KG1 (cell line): ENCODE results near the gene C1orf87.

ENCODE experiments used
- DNase-seq: peaks from one replicate; lab custom pipeline; 2025; lab: John Stamatoyannopoulos, UW

Gene C1orf87

DNA sequence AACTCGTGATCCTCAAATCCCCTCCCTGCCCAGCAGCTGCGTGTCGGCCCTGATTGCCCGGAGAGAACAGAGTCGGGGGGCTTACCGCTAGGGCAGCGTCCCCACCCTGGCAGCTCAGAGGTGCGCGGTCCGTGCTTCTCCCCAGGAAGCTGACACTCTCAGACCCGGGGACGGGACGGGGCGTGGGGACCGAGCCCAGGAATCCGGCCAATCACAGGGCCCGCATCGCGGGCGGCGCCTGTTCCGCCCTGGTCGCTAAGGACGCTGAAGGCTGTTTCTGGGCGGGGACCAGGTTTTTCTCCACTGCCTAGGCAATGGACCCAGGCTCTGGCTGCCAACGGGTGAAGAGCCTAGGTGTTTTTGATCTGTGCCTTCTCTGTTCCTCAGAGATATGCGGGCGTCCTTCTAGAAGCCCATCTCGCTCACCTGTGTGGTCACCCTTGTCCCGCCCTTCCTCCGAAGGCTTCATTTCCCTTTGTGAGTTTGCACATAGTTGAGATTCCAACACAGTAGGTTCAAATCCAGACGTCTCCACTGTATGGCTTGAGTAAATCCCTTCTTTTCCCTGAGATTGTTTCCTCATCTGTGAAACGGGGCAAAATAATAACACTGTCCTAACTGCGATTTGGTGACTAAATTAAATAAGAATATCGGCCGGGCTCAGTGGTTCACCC is at the start of gene C1orf87:
Gene C1orf87, minus strand, starts transcription at position 166 of the 674 bp plus-strand sequence. CDS start 1,127 bp downstream, outside the sequence.
- DNase-seq = no peak

- DNase-seq = no peak
These were observed 44.5 kb upstream of the C1orf87 start for GRCh38 chr1:60118085-60118484.

DNA sequence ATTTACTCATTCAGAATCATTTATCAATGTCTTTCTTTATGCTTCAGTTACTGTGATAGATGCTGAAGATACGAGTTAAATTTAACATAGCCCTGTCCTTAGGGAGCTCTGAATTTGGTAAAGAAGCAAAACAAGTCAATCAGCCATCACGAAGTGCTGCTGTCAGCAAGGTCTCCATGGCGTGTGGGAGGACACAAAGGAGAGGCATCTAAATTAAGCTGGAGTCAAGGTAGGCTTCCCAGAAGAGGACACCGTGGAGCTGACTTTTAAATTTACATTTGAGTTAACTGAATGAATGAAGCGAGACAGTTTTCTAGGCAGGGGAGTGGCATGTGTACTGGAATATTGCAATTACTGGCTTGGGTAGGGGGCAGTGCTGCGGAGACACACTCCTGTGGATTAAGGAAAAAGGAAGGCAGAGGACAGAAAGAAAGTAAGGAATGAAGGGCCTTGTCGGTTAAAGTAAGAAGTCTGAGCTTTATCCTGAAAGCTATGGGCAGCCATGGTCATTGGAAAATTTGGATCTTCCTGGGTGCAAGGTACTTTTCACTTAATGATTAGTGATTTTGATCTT is 41.3 kb upstream of the C1orf87 start:
- no peak for DNase-seq

DNA sequence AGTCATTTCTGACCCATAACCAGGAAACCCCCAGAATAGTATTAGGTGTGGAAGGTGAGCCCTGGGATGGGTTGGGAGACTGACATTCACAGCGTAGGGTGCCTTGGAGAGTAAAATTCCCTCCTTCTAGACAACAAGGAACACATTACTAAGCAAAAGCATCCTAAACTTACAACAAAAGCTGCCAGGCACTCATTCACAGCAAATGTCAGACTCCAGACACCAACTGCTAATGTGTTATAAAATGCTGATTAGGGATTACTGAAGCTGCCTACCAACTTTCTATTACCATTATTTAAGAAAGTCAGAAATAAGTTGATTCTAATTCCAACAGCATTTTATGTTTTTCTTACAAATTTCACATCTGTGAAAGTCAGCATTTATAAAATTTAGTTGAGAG is 40.0 kb upstream of the C1orf87 start:
- no peak for DNase-seq

- DNase-seq = no peak
These were observed 39.5 kb upstream of the C1orf87 start for GRCh38 chr1:60113028-60113427.

DNA sequence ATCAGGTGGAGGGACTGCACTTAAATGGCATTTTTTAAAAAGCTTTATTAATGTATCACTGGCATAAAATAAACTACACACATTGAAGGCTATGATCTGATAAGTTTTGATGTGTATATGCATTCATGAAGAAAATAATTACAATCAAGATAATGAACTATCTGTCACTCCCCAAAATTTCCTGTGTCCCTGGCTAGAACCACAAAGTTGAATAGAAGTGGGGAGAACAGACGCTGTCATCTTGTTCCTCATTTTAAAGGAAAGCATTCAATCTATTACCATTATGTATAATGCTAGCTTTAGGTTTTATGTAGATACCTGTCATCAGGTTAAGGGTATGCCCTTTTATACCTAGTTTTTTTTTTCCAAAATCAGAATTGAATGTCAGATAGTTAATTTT is 38.1 kb upstream of the C1orf87 start:
- peak; percentile 13 for DNase-seq

DNA sequence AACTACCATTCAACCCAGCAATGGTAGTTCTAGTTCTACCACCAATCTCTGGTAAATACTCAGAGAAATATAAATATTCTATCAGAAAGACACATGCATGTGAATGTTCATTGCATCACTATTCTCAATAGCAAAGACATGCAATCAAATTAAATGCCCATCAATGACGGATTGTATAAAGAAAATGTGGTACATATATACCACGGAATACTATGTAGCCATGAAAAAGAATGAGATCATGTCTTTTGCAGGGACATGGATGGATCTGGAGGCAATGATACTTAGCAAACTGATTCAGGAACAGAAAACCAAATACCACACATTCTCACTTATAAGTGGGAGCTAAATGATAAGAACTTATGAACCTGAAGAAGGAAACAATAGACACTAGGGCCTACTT is 37.5 kb upstream of the C1orf87 start:
- no peak for DNase-seq

- DNase-seq = no peak
These were observed 34.6 kb upstream of the C1orf87 start for GRCh38 chr1:60108196-60108595.

GRCh38 chr1:60103186-60103585 is 29.6 kb upstream of the C1orf87 start:
- DNase-seq = no peak

GRCh38 chr1:60102267-60103061 is 28.9 kb upstream of the C1orf87 start:
- no peak for DNase-seq

GRCh38 chr1:60101516-60101915 is 27.9 kb upstream of the C1orf87 start:
- no peak for DNase-seq

- DNase-seq = no peak
These were observed 17.7 kb upstream of the C1orf87 start for GRCh38 chr1:60091195-60091715.

GRCh38 chr1:60090655-60091054 is 17.1 kb upstream of the C1orf87 start:
- DNase-seq = no peak

- no peak for DNase-seq
These were observed 15.1 kb upstream of the C1orf87 start for GRCh38 chr1:60088620-60089155.

DNA sequence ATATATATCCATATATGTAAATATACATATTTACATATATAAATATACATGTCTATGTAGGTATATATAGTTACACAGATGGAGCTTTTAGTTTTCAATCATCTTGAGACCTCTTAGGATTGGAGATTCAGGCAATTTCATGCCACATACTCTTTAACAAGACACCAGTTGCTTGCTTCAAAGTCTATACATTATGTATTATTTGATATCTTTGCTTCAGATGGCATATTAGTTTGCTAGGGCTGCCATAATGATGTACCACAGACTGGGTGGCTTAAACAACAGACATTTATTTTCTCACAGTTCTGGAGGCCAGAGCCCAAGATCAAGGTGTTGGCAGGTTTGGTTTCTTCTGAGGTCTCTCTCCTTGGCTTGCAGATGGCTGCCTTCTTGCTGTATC is 14.1 kb upstream of the C1orf87 start:
- DNase-seq = no peak

DNA sequence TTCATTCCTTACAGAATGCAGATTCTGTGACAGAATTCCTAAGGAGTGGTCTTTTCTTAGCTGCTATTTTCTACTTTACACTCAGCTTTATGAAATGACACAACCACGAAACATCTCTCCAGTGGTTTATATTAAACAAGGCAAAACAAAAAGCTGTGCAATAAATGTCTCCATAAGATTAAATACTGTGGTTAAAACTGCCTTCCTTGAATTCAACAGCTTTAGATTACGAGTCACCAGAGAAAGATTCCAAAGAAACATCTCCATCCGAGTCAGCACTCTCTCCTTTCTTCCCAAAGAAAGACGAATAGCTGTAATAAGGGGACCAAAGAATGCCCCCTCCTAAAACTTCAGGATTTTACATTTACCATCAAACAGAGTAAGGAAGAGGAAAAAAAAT is 4.6 kb upstream of the C1orf87 start:
- no peak for DNase-seq

DNA sequence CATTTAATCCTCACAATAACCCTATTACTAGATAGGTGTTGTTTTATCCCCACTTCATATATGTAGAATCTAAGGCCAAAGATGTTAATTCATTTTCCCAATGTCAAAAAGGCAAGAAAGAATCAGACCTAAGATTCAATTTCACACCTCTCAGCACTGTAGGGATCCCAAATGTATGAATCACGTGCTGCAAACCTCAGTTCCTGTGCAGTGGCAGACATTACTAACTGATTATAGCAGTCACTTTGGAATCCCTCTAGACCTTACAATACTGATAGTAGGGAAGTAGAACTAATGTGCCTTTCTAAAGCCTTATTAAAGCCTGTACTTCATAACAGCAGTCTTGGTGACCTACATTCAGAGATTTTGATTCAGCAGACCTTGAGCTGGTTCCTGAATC is 2.3 kb downstream of the C1orf87 start:
- no peak for DNase-seq

- DNase-seq = no peak
These were observed 3.9 kb downstream of the C1orf87 start for GRCh38 chr1:60069691-60070090.

DNA sequence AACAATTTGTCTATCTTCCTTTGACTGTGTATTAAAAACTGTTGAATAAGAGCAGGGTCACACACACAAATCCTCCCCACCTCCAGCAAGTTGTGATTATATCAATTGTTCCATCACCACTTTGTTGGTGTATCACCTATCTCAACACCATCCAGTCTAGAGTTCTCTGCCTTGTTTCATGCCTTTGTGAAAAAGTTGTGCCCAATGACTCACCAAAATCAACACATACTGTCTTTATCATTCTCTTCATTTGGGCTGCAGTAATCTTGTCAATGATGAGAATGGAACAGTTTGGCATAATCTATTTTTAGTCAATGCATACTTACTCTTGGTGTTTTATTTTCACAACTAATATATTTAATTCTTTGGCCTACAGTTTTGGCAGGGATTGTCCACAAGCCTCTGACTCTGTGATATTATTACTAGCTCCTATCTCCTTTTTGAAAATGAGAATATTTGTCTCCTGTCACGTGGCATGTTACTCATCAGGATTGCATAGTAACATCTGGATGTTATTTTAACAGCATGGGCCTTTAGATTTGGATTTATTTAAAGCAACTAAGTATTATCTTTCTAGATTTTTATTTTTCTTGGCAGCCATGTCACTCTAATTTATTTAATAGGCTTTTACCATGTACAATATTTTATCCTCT is 5.1 kb downstream of the C1orf87 start:
- no peak for DNase-seq

- no peak for DNase-seq
These were observed 7.6 kb downstream of the C1orf87 start for GRCh38 chr1:60066001-60066400.

DNA sequence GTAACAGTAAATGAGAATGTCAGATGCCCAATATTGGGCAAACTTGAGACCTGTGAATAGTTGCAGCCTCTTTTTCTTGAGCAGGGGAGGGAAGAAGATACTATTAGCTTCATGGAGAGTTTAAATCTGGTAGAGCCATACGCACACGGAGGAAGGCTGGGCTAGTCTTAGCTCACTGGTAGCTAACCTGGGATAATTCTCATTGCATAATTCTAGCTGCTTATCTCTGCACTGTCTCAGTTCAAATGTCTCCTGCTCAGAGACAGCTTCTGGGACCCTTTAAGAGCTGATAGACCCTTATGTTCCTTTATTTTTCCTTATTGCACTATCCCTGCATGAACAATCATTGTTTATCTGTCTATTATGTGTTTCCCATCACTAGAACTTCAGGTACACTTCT is 8.4 kb downstream of the C1orf87 start:
- DNase-seq = no peak

DNA sequence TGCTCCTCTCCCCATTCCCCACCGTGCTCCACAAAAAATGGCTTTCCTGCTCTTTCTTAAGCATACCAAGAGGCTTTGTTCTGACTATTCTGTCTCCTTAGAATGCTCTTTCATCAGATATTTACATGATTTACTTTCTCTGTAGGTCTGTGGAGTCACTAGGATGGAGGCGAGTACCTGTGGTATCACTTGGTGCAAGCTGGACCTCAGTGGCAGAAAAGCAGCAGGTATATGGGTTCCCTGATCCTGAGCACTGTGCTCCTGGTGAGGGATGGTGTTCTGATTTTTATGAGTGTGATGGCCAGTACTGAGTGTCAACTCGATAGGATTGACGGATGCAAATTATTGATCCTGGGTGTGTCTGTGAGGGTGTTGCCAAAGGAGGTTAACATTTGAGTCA is 10.0 kb downstream of the C1orf87 start:
- DNase-seq = no peak
